C4-2B (cell line): ENCODE results near the gene ATP8B3.

ENCODE experiments used
- ZFX ChIP-seq: fragments of 450-650 bp; IDR thresholded peaks from 2 replicates; pipeline ENCODE4 v1.6.1; 2017
- TF ChIP-seq, protein P1 (sequence below): fragments of 450-650 bp; conservative IDR thresholded peaks from 2 replicates; pipeline ENCODE4 v1.5.1; 2017; ENCODE audit warnings: mild to moderate bottlenecking

DNA sequence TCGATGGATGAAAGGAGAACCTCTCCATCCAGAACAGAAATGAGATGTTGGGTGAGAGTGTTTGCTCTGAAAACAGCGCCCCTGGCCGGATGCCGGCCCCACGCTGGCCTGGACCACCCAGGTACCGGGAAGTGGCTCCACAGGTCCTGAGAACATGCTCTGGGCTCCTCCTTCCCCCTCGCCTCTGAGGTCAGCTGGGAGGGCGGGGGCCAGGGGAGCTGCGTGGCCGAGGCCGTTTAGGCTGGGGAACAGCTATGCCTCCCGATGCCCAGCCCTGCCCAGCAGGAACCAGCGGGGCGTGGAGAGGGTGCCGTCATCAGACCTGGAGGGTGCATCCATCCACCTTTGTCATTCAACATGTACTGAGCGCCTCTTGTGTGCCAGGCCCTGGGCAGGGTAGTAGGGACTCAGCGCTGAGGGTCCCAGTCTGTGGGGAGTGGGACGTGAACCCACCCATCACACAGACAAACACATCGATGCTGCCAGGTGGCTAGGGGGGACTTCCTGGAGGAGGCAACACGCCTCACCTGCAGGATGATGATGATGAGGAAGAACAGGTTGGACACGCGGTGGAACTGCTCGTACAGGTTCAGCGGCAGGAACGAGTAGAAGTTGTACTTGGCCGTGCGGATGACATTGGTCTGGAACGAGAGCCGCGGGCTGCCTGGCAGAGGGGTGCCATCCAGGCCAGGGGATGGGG is 4.2 kb downstream of the ATP8B3 start:
- TF ChIP-seq, protein P1, sequence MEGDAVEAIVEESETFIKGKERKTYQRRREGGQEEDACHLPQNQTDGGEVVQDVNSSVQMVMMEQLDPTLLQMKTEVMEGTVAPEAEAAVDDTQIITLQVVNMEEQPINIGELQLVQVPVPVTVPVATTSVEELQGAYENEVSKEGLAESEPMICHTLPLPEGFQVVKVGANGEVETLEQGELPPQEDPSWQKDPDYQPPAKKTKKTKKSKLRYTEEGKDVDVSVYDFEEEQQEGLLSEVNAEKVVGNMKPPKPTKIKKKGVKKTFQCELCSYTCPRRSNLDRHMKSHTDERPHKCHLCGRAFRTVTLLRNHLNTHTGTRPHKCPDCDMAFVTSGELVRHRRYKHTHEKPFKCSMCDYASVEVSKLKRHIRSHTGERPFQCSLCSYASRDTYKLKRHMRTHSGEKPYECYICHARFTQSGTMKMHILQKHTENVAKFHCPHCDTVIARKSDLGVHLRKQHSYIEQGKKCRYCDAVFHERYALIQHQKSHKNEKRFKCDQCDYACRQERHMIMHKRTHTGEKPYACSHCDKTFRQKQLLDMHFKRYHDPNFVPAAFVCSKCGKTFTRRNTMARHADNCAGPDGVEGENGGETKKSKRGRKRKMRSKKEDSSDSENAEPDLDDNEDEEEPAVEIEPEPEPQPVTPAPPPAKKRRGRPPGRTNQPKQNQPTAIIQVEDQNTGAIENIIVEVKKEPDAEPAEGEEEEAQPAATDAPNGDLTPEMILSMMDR: no peak
- TF ChIP-seq ZFX: no peak
